ENCODE measurements around the gene FBXW4. TPM values are rescaled to one million over a fixed set of nuclear protein-coding genes. Genes with fewer than 3 reads are reported as not detected.

Gene FBXW4
- total and polyA plus RNA-seq, 9 of the 15 experiments (the other 6 are each of a cell fraction or from before 2014, with no cell fraction given): 1.0 to 10.6 (median 5.4) TPM

GRCh38 chr10:101587725-101588653 is 107.0 kb downstream of the FBXW4 start, which contains the start of the genes DPCD and POLL (continued):
- TF ChIP-seq, protein P1, sequence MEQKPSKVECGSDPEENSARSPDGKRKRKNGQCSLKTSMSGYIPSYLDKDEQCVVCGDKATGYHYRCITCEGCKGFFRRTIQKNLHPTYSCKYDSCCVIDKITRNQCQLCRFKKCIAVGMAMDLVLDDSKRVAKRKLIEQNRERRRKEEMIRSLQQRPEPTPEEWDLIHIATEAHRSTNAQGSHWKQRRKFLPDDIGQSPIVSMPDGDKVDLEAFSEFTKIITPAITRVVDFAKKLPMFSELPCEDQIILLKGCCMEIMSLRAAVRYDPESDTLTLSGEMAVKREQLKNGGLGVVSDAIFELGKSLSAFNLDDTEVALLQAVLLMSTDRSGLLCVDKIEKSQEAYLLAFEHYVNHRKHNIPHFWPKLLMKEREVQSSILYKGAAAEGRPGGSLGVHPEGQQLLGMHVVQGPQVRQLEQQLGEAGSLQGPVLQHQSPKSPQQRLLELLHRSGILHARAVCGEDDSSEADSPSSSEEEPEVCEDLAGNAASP (IDR thresholded peaks at IDR 0.05): no peak
- TF ChIP-seq ZSCAN29 (IDR thresholded peaks at IDR 0.05) (no peak), HDAC1 (IDR thresholded peaks at IDR 0.05) (peak in 1 of 2 experiments; percentile 92; a peak in 2 of 4 replicates), KLF1 (tag; IDR thresholded peaks at IDR 0.05) (no peak), EGR1 (conservative IDR thresholded peaks at IDR 0.05) (no peak), HCFC1 (IDR thresholded peaks at IDR 0.05; ENCODE audit: low read depth, low read length) (peak; percentile 73), RB1 (IDR thresholded peaks at IDR 0.05; ENCODE audit: low read depth) (0 out of 2 replicates have a peak, but pooled peaks have one; percentile 33), RFX5 (IDR thresholded peaks at IDR 0.05; ENCODE audit: low read depth, low read length) (no peak), NFIC (IDR thresholded peaks at IDR 0.05) (no peak), YY1 (IDR thresholded peaks at IDR 0.05; ENCODE audit: borderline replicate concordance in 1 of 3, control insufficient read depth in 1 of 3, extremely low read depth in 1 of 3, insufficient read depth in 3 of 3, insufficient read length in 1 of 3, insufficient replicate concordance in 2 of 3, low read depth in 1 of 3, low read length in 2 of 3) (peak; percentile 73 to 95 (median 89)), ZNF232 (CRISPR knock-in tag; IDR thresholded peaks at IDR 0.05) (no peak), U2AF1 (optimal IDR thresholded peaks at IDR 0.05; ENCODE audit: low read depth, low read length) (no peak), ZNF511 (CRISPR knock-in tag; IDR thresholded peaks at IDR 0.05) (no peak), SIN3B (IDR thresholded peaks at IDR 0.05; ENCODE audit: low read depth) (peak; percentile 63; the same call in 1 of the 2 replicates), TOE1 (IDR thresholded peaks at IDR 0.05; ENCODE audit: borderline replicate concordance) (no peak), TOE1 (CRISPR knock-in tag; IDR thresholded peaks at IDR 0.05; ENCODE audit: borderline replicate concordance, low read depth) (0 out of 2 replicates have a peak, but pooled peaks have one; percentile 47), ZKSCAN8 (CRISPR knock-in tag; IDR thresholded peaks at IDR 0.05) (no peak), KAT2B (IDR thresholded peaks at IDR 0.05; ENCODE audit: low read depth, low read length) (no peak), KLF6 (CRISPR knock-in tag; IDR thresholded peaks at IDR 0.05; ENCODE audit: borderline replicate concordance) (no peak), PKNOX1 (IDR thresholded peaks at IDR 0.05) (peak; percentile 59), HMG20B (CRISPR knock-in tag; IDR thresholded peaks at IDR 0.05) (no peak), LCOR (CRISPR knock-in tag; IDR thresholded peaks at IDR 0.05) (no peak)
- TF ChIP-seq, protein P2, sequence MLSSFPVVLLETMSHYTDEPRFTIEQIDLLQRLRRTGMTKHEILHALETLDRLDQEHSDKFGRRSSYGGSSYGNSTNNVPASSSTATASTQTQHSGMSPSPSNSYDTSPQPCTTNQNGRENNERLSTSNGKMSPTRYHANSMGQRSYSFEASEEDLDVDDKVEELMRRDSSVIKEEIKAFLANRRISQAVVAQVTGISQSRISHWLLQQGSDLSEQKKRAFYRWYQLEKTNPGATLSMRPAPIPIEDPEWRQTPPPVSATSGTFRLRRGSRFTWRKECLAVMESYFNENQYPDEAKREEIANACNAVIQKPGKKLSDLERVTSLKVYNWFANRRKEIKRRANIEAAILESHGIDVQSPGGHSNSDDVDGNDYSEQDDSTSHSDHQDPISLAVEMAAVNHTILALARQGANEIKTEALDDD (IDR thresholded peaks at IDR 0.05): no peak

Measured in K562 (cell line).